HFFc6 (cell line): Measurements from ENCODE around the gene NBEAL2. TPM values are rescaled to one million over a fixed set of nuclear protein-coding genes. Genes with fewer than 3 reads are reported as not detected.

ENCODE experiments used
- DNase-seq: peaks from one replicate; pipeline ENCODE4 v3.0.0-alpha.2; 2018
- H3K27ac Mint-ChIP-seq: 2 replicates; pipeline ENCODE4 v1.8.0; 2020; ENCODE audit warnings: mild to moderate bottlenecking, mixed read lengths
- H3K27me3 Mint-ChIP-seq: 2 replicates; pipeline ENCODE4 v1.8.0; 2021; ENCODE audit warnings: mild to moderate bottlenecking, moderate library complexity, mixed read lengths; ENCODE audit not compliant: insufficient read depth
- H3K36me3 Mint-ChIP-seq: 2 replicates; pipeline ENCODE4 v1.8.0; 2021; ENCODE audit warnings: low read depth, mixed read lengths
- H3K4me1 Mint-ChIP-seq: 2 replicates; pipeline ENCODE4 v1.8.0; 2020; ENCODE audit warnings: low read depth, mixed read lengths
- H3K4me3 Mint-ChIP-seq: 2 replicates; pipeline ENCODE4 v1.8.0; 2020; ENCODE audit warnings: mild to moderate bottlenecking, moderate library complexity, mixed read lengths
- H3K9me3 Mint-ChIP-seq: 2 replicates; pipeline ENCODE4 v1.8.0; 2020; ENCODE audit warnings: mild to moderate bottlenecking, mixed read lengths
- total RNA-seq, 6 experiments: library from RNA; stranded (reverse); fragmentation: NEBNext Ultra II Directional; extraction: Animal tissue kit (Norgen Biotek cat#: 25700); gene quantifications; 2 replicates in 1 of 6; 3 replicates in 5 of 6; pipeline ENCODE4 v1.2.3, GENCODE V29; 2021
- TF ChIP-seq, protein P1 (sequence below): fragments of 200-600 bp; sonication (generic); IDR thresholded peaks from 2 replicates; pipeline ENCODE4 v1.5.0; 2021; ENCODE audit warnings: antibody characterized with exemption, mild to moderate bottlenecking

Gene NBEAL2
- total RNA-seq, 6 experiments from 2014 or later = 5.3 to 7.6 (median 5.8) TPM

- TF ChIP-seq, protein P1, sequence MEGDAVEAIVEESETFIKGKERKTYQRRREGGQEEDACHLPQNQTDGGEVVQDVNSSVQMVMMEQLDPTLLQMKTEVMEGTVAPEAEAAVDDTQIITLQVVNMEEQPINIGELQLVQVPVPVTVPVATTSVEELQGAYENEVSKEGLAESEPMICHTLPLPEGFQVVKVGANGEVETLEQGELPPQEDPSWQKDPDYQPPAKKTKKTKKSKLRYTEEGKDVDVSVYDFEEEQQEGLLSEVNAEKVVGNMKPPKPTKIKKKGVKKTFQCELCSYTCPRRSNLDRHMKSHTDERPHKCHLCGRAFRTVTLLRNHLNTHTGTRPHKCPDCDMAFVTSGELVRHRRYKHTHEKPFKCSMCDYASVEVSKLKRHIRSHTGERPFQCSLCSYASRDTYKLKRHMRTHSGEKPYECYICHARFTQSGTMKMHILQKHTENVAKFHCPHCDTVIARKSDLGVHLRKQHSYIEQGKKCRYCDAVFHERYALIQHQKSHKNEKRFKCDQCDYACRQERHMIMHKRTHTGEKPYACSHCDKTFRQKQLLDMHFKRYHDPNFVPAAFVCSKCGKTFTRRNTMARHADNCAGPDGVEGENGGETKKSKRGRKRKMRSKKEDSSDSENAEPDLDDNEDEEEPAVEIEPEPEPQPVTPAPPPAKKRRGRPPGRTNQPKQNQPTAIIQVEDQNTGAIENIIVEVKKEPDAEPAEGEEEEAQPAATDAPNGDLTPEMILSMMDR = 0 out of 2 replicates have a peak, but pooled peaks have one; percentile 20
- Mint-ChIP-seq H3K9me3 (no peaks in the 10 kb centered on the region), H3K36me3 (peaks cover 20% of the 10 kb centered on the region; the same call in 1 of the 2 replicates), H3K27me3 (peaks cover 3% of the 10 kb centered on the region), H3K4me1 (peaks cover 75% of the 10 kb centered on the region), H3K27ac (peak overlapping the region; percentile 83), H3K4me3 (peak overlapping the region; percentile 71; the same call in 1 of the 2 replicates)
- no peak for DNase-seq
These were observed 46.8 kb upstream of the NBEAL2 start for GRCh38 chr3:46932455-46933225.

- Mint-ChIP-seq H3K36me3 (peaks cover 22% of the 10 kb centered on the region; the same call in 1 of the 2 replicates), H3K27ac (peak overlapping the region; percentile 38; the same call in 1 of the 2 replicates), H3K4me3 (no peak overlapping the region), H3K27me3 (peaks cover 3% of the 10 kb centered on the region), H3K9me3 (no peaks in the 10 kb centered on the region), H3K4me1 (peaks cover 81% of the 10 kb centered on the region)
- no peak for DNase-seq
- TF ChIP-seq, protein P1 = no peak
These were observed 46.2 kb upstream of the NBEAL2 start for GRCh38 chr3:46933261-46933660.

DNA sequence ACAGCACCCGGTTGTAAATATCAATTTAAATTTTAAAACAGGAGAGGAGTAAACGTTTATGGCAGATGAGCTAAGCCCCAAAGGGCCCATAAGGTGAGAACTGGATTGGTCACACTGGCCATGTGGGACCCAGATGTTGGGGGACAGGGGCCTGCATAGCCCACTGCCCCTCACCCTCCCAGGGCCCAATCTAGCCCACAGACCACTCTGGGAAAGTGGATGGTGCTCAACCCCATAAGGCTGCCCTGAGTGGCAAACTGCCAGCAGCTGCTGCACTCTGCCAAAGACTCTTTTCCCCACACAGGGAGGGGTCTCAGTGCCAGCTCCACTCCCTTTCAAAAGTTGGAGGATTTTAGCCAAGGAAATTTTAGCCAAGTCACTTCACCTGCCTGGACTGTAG is 45.4 kb upstream of the NBEAL2 start:
- Mint-ChIP-seq H3K27me3 (peaks cover 3% of the 10 kb centered on the region), H3K27ac (peak overlapping the region; percentile 90), H3K9me3 (no peaks in the 10 kb centered on the region), H3K36me3 (peaks cover 16% of the 10 kb centered on the region; the same call in 1 of the 2 replicates), H3K4me1 (peaks cover 74% of the 10 kb centered on the region), H3K4me3 (no peak overlapping the region)
- TF ChIP-seq, protein P1 = no peak
- no peak for DNase-seq

- Mint-ChIP-seq H3K27ac (peak overlapping the region; percentile 90), H3K9me3 (no peaks in the 10 kb centered on the region), H3K36me3 (peaks cover 12% of the 10 kb centered on the region; the same call in 1 of the 2 replicates), H3K27me3 (peaks cover 3% of the 10 kb centered on the region; the same call in 1 of the 2 replicates), H3K4me3 (peak overlapping the region; percentile 58), H3K4me1 (peaks cover 71% of the 10 kb centered on the region)
- TF ChIP-seq, protein P1 = no peak
- no peak for DNase-seq
These were observed 44.8 kb upstream of the NBEAL2 start for GRCh38 chr3:46934498-46935167.

GRCh38 chr3:46935168-46935858 is 44.2 kb upstream of the NBEAL2 start:
- peak overlapping the region; percentile 90 for H3K27ac Mint-ChIP-seq
- H3K4me1 Mint-ChIP-seq = peaks cover 67% of the 10 kb centered on the region
- H3K9me3 Mint-ChIP-seq = no peaks in the 10 kb centered on the region
- H3K4me3 Mint-ChIP-seq = peak overlapping the region; percentile 58
- peak; percentile 92 for DNase-seq
- TF ChIP-seq, protein P1 = peak; percentile 83
- peaks cover 3% of the 10 kb centered on the region; the same call in 1 of the 2 replicates for H3K27me3 Mint-ChIP-seq
- H3K36me3 Mint-ChIP-seq = peaks cover 15% of the 10 kb centered on the region
